Left colon (tissue), 2 donors: ENCODE results near the gene CCDC85C. TPM values are rescaled to one million over a fixed set of nuclear protein-coding genes. Genes with fewer than 3 reads are reported as not detected.
"Not testable (repeated sequence)": the region's sequence is repeated elsewhere in the genome, so short reads cannot be mapped to it uniquely, and the experiment has no call there.

Source experiments
- ATAC-seq: fragments of 200-7000 bp; cut with Tn5 transposase; one replicate; pipeline ENCODE4 v1.9.1; 2020; ENCODE audit warnings: mild to moderate bottlenecking, moderate library complexity
- DNase-seq, 2 donors: peaks; one replicate each; pipeline ENCODE4 v3.0.0-alpha.2; 2020
- intact Hi-C, 2 donors: fragments of 100-400 bp; cut with DNase I in 1 of 2; cut with micrococcal nuclease in 1 of 2; formaldehyde crosslinking; loops; one replicate each; pipeline versions ENCODE4 v1.11.2 to v1.14.0; 2022; cut with DNase I, micrococcal nuclease
- long read RNA-seq: library from polyadenylated mRNA; unstranded; transcript quantifications from one replicate; pipeline ENCODE4 v2.0.0, GENCODE V29; 2021
- total RNA-seq, 2 donors: library from RNA; stranded (reverse); fragmentation: NEBNext Ultra II Directional; extraction: Animal tissue kit (Norgen Biotek cat#: 25700); gene quantifications; one replicate each; pipeline ENCODE4 v1.2.1, GENCODE V29; 2021
- donor health status: DM: no; HTN: no; CAD: no.
- donor health status: DM: yes; HTN: yes; CAD: no.

The CCDC85C gene
- total RNA-seq, result 10 to 100 TPM; 66.3 to 68.1 TPM
- long read RNA-seq, partial matches to known transcripts, result 4 of 66 reads
- long read RNA-seq, other reads (novel, unspliced or antisense), result 62 of 66 reads

DNA sequence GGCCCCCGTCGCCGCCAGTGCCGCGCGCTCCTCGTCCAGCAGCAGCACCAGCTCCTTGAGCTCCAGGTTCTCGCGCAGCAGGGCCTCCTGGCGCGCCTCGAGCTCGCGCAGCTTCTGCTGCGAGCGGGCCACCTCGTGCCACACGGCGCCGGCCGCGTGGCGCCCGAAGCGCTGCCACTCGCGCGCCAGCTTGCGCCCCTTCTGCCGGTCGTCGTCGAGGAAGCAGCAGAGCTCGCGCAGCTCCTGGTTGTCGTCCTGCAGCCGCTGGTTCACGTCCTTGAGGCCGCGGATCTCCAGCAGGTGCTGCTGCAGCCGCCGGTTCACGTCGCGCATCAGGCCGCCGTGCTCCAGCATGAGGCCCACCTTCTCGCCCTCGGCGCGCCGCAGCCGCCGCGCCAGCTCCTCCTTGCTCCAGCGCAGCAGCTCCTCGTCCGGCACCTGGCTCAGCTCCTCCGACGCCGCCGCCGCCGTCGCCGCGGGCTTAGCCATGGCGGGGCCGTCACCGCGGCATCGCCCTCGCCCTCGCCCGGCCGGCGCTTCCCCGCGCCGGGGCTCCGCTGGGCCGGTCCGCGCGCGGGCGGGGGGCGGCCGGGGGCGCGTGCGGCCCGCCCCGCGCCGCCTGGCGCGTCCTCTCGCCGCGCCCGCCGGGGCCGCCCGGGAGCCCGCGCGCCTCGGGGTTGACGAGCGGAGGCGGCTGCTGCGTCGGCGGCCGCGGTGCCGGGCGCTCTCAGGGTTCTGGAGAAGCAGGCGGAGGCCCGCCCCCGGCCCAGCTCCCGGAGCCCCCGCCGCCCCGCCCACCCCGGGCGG, at the start of gene CCDC85C:
Gene CCDC85C (minus strand): TSS at position 737 of the 807 bp plus-strand sequence. CDS start 248 bp downstream, at position 489.
- intact Hi-C loops, result no loop called here
- ATAC-seq (no peak), DNase-seq (peak in 1 of 2 donors; percentile 54)

DNA sequence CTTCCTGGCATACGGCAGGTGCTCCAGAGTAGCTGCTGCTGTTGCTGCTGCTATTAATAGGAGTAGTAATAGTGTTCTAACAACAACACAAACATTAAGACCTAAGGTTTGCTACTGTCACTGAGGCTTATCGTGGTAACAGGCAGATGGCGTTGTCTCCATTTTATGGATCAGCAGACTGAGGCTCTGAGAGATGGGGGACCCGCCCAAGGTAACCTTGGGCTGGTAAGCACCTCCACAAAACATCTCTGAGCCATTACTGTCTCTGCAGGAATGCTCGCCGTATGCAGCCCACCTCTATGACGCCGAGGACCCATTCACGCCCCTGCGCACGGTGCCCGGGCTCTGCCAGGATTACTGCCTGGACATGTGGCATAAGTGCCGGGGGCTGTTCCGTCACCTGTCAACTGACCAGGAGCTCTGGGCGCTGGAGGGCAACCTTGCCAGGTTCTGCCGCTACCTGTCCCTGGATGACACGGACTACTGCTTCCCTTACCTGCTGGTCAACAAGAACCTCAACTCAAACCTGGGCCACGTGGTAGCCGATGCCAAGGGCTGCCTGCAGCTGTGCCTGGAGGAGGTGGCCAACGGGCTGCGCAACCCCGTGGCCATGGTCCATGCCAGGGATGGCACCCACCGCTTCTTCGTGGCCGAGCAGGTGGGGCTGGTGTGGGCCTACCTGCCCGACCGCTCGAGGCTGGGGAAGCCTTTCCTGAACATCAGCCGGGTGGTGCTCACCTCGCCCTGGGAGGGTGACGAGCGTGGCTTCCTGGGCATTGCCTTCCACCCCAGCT, 48.1 kb upstream of the CCDC85C start:
- intact Hi-C loops, result no loop called here
- ATAC-seq, result no peak
- no peak for DNase-seq

GRCh38 chr14:99650189-99650588, 46.2 kb upstream of the CCDC85C start:
- no peak for ATAC-seq
- no peak for DNase-seq
- intact Hi-C loops, result no loop called here

- DNase-seq (no peak), ATAC-seq (no peak)
- intact Hi-C loops, result no loop called here
Measured at GRCh38 chr14:99649643-99650042, 45.6 kb upstream of the CCDC85C start.

DNA sequence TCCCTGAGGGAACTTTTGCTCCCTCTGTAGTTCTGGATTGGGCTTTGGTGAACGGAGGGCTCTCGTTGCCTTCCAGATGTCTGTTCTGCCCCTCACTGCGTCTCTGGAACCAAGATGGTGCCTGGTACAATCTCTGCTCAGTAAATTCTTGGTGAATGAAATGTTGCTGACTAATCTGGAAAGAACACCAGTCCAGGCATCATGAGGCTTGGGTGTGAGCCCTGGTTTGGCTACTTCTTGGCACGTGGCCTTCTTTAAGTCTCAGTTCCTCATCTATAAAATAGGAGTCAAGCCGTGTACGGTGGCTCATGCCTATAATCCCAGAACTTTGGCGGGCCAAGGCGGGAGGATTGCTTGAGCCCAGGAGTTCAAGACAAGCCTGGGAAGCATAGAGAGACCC, 45.2 kb upstream of the CCDC85C start:
- intact Hi-C loops, result no loop called here
- ATAC-seq (no peak), DNase-seq (no peak)

DNA sequence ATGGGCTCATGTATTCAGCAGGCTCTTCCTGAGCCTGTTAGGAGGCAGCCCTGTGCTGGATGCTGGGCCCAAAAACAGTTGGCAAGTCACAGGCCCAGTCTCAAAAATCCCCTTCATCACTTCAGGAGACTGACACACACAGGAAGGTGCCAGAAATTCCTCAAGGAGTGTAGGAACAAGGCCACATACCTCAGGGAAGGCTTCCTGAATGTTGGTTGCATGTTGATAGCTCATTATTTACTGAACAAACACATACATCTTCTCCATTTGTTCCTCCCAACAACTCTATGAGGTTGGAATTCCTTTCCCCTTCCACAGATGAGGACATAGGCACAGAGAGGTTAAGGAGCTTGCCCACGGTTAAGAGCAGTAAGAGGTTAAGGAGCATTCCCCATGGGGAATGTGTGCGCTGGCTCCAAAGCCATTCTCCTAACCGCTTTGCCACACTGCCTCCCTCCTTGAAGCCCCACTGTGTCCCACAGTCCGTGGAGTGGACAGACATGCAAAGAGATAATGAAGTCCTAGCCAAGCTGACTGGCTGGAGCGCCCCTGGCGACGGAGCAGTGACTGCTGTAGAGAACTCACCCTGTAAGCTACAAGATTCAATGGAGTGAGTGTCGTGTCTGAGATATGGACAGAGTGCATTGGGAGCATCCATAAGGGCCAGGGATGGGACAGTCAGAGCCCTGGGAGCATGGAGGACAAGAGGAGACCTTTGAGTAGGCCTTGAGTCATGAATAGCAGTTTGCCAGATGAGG, 44.2 kb upstream of the CCDC85C start:
- ATAC-seq (no peak), DNase-seq (no peak)
- intact Hi-C loops, result no loop called here

GRCh38 chr14:99647411-99647810, 43.4 kb upstream of the CCDC85C start:
- no peak for ATAC-seq
- intact Hi-C loops, result no loop called here
- DNase-seq, result no peak

DNA sequence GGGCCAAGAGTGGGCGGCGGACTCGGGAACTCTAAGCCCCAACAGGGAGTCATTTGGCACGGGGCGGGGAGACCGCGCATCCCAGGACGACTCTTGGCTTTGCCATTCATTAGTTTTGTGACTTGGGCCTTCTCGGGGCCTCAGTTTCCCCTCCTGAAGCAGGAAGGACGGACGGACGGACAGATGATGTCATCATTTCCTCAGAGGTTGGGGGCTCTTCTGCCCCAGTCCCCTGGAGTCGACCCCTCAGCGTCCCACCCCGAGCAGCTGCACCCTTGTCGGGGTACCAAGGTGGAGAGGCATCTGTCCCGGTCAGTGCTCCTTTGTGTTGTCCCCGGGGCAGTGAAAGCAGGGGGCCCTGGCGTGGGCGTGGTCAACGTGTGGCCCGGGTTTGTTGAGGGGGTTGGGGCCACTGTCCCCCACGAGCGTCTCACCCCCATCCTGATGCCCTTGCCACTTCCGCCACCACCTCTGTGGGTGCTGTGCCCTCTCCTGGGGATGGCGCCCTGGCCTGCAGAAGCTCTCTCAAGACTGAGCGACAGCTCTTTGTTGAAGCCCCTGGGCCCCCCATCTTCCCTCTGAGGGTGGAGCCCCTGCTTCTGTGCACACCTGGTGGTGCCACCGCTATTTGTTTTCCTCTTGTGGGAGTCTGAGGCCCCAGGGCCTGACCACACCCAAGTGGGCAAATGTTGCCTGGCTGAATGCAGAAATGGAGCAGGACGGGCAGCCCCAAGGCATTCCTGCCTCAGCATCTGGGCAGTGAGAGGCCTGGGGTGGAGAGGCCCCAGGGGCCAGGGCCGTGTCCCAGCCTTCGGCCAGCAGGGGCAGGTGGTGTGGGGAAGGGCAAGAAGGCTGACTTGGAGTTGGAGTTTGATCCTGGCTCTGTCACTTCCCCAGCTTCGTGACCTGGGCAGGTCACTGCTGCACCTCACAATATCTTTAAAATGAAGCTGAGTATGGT, 41.8 kb upstream of the CCDC85C start:
- ATAC-seq (no peak), DNase-seq (no peak)
- intact Hi-C loops, result no loop called here

DNA sequence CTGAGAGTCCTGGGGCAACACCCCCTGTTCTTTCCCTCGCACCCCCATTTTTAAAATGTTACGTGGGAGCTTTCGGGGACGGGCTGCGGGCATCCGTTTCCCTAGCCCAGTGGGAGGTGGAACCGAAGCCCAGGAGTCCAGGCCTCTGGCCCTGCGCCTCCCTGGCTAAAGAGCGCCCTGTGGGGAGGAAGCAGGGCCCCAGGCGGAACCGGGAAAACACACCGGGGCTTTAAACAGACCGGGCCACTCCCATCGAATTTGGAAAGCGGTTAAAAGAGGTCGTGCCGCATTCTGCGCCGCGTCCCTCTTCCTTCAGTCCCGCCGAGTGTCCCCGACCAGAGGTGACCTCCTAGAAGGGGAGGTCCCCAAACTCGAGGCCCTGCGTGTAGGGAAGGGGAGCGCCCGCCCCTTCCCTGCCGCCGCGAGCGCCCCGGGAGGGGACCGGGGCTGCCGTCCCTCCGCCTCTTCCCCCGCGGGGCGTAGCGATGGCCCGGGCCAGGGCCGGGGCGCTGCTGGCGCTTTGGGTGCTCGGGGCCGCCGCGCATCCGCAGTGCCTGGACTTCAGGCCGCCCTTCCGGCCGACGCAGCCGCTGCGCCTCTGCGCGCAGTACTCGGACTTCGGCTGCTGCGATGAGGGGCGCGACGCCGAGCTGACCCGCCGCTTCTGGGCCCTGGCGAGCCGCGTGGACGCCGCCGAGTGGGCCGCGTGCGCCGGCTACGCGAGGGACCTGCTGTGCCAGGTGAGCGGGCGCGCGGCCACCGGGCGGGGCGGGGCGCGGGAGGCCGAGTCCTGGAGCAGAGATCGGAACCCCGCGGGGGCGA, 40.9 kb upstream of the CCDC85C start, which contains the start of gene HHIPL1:
Gene HHIPL1 (plus strand): TSS at position 407 of the 822 bp plus-strand sequence. CDS start 79 bp downstream, at position 486.
- DNase-seq (no peak), ATAC-seq (peak; percentile 37)
- intact Hi-C loops, result no loop called here

DNA sequence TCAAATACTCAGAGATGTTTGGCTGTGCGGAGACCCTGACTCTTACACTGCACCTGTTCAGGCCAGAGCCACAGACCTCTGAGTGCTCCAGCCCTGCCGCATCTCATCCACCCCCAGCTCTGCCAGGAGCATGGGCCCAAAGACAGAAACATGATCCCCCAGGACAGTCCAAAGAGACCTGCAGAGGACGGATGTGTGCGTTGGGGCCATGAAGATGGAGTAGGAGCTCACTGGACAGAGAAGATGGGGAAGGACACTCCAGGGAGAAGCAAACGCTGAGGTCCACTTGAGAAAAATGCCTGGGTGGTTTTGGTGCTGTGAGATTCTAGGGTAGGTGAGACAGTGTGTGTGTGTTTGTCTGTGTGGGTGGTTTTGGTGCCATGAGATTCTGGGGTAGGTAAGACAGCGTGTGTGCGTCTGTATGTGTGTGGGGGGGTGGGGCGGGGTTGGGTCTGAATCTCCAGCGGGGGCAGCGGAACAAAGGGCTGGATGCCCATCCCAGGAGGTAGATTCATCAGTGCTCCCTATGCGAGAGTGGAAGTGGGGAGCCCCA, 40.1 kb upstream of the CCDC85C start:
- ATAC-seq (no peak), DNase-seq (no peak)
- intact Hi-C loops, result no loop called here

DNA sequence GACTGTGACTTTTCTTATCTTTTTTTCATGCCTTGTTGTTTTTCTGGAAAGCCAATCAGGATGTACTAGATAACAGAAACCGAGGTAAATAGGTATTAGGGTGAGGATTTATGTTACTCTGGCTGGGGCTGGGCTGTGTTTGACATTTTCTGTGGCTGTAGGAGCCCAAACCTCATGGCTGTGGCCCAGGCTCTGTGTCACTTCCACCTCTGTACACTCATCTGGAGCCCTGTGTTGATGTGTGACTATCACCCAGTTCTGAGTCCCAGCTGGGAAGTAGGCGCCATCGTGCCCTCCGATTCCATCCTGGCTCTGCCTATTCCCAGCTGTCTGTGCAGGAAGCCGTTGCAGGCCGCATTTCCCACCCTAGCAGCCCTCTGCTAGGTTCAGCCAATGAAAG, 39.3 kb upstream of the CCDC85C start:
- intact Hi-C loops, result no loop called here
- ATAC-seq, result no peak
- DNase-seq, result no peak

- DNase-seq, ATAC-seq: not testable (repeated sequence)
Measured at GRCh38 chr14:99642771-99643170, 38.8 kb upstream of the CCDC85C start.

GRCh38 chr14:99637624-99638023, 33.6 kb upstream of the CCDC85C start:
- ATAC-seq (no peak), DNase-seq (no peak)
- intact Hi-C loops, result no loop called here

More at GRCh38 chr14:99642771-99643170, 38.8 kb upstream of the CCDC85C start:
- intact Hi-C loops, result not testable (repeated sequence)

DNA sequence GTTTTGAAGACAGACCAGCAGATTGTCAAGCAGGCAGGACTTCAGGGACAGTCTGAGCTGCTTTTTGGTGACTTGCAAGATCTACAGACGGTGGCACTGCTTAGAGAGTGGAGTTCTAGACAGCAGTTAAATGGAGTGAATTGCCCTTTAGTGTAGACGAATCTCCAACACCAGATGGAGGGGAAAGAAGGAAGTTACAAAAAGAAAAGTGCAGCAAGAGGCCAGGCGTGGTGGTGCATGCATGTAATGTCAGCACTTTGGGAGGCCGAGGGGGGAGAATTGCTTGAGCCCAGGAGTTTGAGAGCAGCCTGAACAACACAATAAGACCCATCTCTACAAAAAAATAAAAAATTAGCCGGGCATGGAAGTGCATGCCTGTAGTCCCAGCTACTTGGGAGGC, 32.5 kb upstream of the CCDC85C start:
- intact Hi-C loops, result no loop called here
- ATAC-seq (no peak), DNase-seq (no peak)

- ATAC-seq, result no peak
- intact Hi-C loops, result no loop called here
- no peak for DNase-seq
Measured at GRCh38 chr14:99635116-99635515, 31.1 kb upstream of the CCDC85C start.

DNA sequence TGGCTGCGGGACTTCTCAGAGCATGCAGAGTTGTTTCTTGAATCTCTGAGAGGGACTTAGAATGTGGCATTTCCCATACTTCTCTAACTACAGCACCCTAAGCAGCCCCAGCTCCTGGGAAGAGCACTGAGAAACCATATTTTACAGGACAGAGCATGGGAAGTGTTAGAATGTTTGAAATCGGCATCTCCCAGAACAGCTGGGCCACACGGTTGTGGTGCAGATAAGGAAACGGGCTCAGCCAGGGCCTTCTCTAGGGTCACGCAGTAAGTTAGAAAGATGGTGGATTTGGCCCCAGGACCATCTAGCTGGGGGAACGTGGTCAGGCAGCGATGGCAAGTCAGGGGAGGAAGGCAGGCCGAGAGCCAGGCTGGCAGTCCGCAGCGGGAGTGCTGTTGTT, 30.4 kb upstream of the CCDC85C start:
- no peak for DNase-seq
- ATAC-seq, result no peak
- intact Hi-C loops, result no loop called here

GRCh38 chr14:99633918-99634317, 29.9 kb upstream of the CCDC85C start:
- no peak for DNase-seq
- intact Hi-C loops, result no loop called here
- no peak for ATAC-seq
